ENCODE data around the gene VGLL3. TPM values are rescaled to one million over a fixed set of nuclear protein-coding genes. Genes with fewer than 3 reads are reported as not detected.
A peak's percentile ranks its signal among the peaks of the same experiment; 100 is the strongest.

Gene VGLL3
- total and polyA plus RNA-seq, 2 experiments from 2014 or later: 1.4 to 7.3 TPM

- Mint-ChIP-seq H3K27ac (no peak overlapping the region), H3K4me1 (peaks cover 24% of the 10 kb centered on the region), H3K9me3 (no peaks in the 10 kb centered on the region), H3K36me3 (ENCODE audit: low read depth) (no peaks in the 10 kb centered on the region), H3K4me3 (peak overlapping the region; percentile 73), H3K27me3 (ENCODE audit: insufficient read depth, low read depth, poor library complexity) (peaks cover 13% of the 10 kb centered on the region)
- H3K27me3 ChIP-seq (ENCODE audit: insufficient read depth): peaks cover 18% of the 10 kb centered on the region
- peaks cover 13% of the 10 kb centered on the region for H3K4me1 ChIP-seq (ENCODE audit: insufficient read depth)
- H3K36me3 ChIP-seq (ENCODE audit: insufficient read depth): no peaks in the 10 kb centered on the region
- no peaks in the 10 kb centered on the region for H3K79me2 ChIP-seq (replicated peaks; ENCODE audit: insufficient read depth)
- no peaks in the 10 kb centered on the region for H3F3A ChIP-seq (replicated peaks; ENCODE audit: low read depth)
- H3K27ac ChIP-seq (ENCODE audit: low read depth): no peak overlapping the region
- no peaks in the 10 kb centered on the region for H4K20me1 ChIP-seq (replicated peaks; ENCODE audit: insufficient read depth)
- ATAC-seq (no peak), DNase-seq (ENCODE audit: low spot score) (peak; percentile 70)
- H3K9me2 ChIP-seq (ENCODE audit: insufficient read depth): no peaks in the 10 kb centered on the region
- H3K4me3 ChIP-seq: peak overlapping the region; percentile 72
- peak overlapping the region; percentile 84 for H3K4me2 ChIP-seq
- TF ChIP-seq EZH2phosphoT487 (IDR thresholded peaks at IDR 0.05; ENCODE audit: unreplicated experiment) (no peak), JUNB (IDR thresholded peaks at IDR 0.05; ENCODE audit: unreplicated experiment) (no peak), ZNF114 (CRISPR knock-in tag; IDR thresholded peaks at IDR 0.05) (no peak), CTCF (conservative IDR thresholded peaks at IDR 0.05; ENCODE audit: low read depth in 2 of 2) (no peak)
- H2AFZ ChIP-seq: peak overlapping the region; percentile 97
Measured at GRCh38 chr3:86990012-86990733, 776 bp downstream of the VGLL3 start.

- no peaks in the 10 kb centered on the region for H3K79me2 ChIP-seq (replicated peaks; ENCODE audit: insufficient read depth)
- no peaks in the 10 kb centered on the region for H3K9me3 Mint-ChIP-seq
- no peaks in the 10 kb centered on the region for H3F3A ChIP-seq (replicated peaks; ENCODE audit: low read depth)
- H4K20me1 ChIP-seq (replicated peaks; ENCODE audit: insufficient read depth): no peaks in the 10 kb centered on the region
- no peaks in the 10 kb centered on the region for H3K36me3 ChIP-seq (ENCODE audit: insufficient read depth)
- no peaks in the 10 kb centered on the region for H3K9me2 ChIP-seq (ENCODE audit: insufficient read depth)
- ATAC-seq (no peak), DNase-seq (ENCODE audit: low spot score) (no peak)
- peak overlapping the region; percentile 97; the same call in 1 of the 2 replicates for H2AFZ ChIP-seq
- H3K27me3 ChIP-seq (ENCODE audit: insufficient read depth): peaks cover 18% of the 10 kb centered on the region
- H3K27ac Mint-ChIP-seq: no peak overlapping the region
- TF ChIP-seq CREB1 (CRISPR knock-in tag; IDR thresholded peaks at IDR 0.05; ENCODE audit: low read depth) (no peak), CTCF (conservative IDR thresholded peaks at IDR 0.05; ENCODE audit: low read depth in 2 of 2) (no peak), ETS1 (IDR thresholded peaks at IDR 0.05) (no peak), ZNF331 (CRISPR knock-in tag; IDR thresholded peaks at IDR 0.05; ENCODE audit: low read depth) (no peak), NANOG (IDR thresholded peaks at IDR 0.05; ENCODE audit: borderline replicate concordance) (no peak), EZH2 (IDR thresholded peaks at IDR 0.05; ENCODE audit: low read depth, unreplicated experiment) (no peak), STAT1 (IDR thresholded peaks at IDR 0.05; ENCODE audit: unreplicated experiment) (no peak), POLR2AphosphoS5 (IDR thresholded peaks at IDR 0.05; ENCODE audit: low read depth) (no peak), JUNB (IDR thresholded peaks at IDR 0.05; ENCODE audit: unreplicated experiment) (no peak), EZH2phosphoT487 (IDR thresholded peaks at IDR 0.05; ENCODE audit: unreplicated experiment) (no peak), REST (IDR thresholded peaks at IDR 0.05; ENCODE audit: unreplicated experiment) (no peak)
- H3K4me3 ChIP-seq: peak overlapping the region; percentile 72
- H3K27me3 Mint-ChIP-seq (ENCODE audit: insufficient read depth, low read depth, poor library complexity): peaks cover 13% of the 10 kb centered on the region
- no peak overlapping the region for H3K27ac ChIP-seq (ENCODE audit: low read depth)
- peaks cover 13% of the 10 kb centered on the region for H3K4me1 ChIP-seq (ENCODE audit: insufficient read depth)
- H3K4me1 Mint-ChIP-seq: peaks cover 24% of the 10 kb centered on the region
- H3K4me2 ChIP-seq: peak overlapping the region; percentile 84
- H3K4me3 Mint-ChIP-seq: peak overlapping the region; percentile 73
- H3K36me3 Mint-ChIP-seq (ENCODE audit: low read depth): no peaks in the 10 kb centered on the region
Measured at GRCh38 chr3:86989611-86990010, 1.3 kb downstream of the VGLL3 start.

All from GM23338 (cell line).